VCaP (cell line): ENCODE data around the gene EYA2.

ENCODE experiments used
- H3K27ac ChIP-seq: fragments of 450-650 bp; 2 replicates; pipeline ENCODE4 v1.5.1; 2017
- TF ChIP-seq, protein P1 (sequence below): fragments of 450-650 bp; conservative IDR thresholded peaks from 2 replicates; pipeline ENCODE4 v1.5.1; 2017; ENCODE audit warnings: mild to moderate bottlenecking, moderate library complexity

EYA2 gene

DNA sequence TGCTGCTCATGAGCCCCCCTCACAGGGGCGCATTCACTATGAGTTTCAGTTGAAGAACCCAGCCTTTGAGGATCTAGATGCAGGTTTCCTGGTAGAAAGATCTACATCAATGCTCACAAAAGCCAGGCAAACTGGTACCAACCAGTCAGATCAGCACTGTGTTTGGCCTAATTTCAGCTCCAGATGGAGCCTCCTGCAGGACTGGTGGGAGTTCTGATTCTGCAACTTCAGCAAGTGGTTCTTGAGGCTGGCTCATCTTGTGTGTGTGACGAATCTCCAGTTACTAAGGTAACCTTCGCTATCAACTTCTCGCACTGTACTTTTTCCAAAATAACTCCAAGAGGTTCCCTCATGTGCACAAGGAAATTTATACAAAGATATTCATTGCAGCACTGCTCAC lies 343.1 kb downstream of the EYA2 start:
- peak overlapping the region; percentile 8; the same call in 1 of the 2 replicates for H3K27ac ChIP-seq
- TF ChIP-seq, protein P1, sequence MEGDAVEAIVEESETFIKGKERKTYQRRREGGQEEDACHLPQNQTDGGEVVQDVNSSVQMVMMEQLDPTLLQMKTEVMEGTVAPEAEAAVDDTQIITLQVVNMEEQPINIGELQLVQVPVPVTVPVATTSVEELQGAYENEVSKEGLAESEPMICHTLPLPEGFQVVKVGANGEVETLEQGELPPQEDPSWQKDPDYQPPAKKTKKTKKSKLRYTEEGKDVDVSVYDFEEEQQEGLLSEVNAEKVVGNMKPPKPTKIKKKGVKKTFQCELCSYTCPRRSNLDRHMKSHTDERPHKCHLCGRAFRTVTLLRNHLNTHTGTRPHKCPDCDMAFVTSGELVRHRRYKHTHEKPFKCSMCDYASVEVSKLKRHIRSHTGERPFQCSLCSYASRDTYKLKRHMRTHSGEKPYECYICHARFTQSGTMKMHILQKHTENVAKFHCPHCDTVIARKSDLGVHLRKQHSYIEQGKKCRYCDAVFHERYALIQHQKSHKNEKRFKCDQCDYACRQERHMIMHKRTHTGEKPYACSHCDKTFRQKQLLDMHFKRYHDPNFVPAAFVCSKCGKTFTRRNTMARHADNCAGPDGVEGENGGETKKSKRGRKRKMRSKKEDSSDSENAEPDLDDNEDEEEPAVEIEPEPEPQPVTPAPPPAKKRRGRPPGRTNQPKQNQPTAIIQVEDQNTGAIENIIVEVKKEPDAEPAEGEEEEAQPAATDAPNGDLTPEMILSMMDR = no peak
